OCI-LY1 (cell line): Measurements from ENCODE around the gene GLI2.

Experiments
- H2AFZ ChIP-seq: fragments of 200-600 bp; sonication (generic), shearing (Covaris generic); 2 replicates; pipeline ENCODE4 v1.6.0; 2014; ENCODE audit warnings: antibody characterized with exemption, mild to moderate bottlenecking, low read length
- H3F3A ChIP-seq: fragments of 200-600 bp; sonication (generic), shearing (Covaris generic); 2 replicates; pipeline ENCODE4 v1.6.0; 2014; ENCODE audit warnings: mild to moderate bottlenecking, antibody characterized with exemption, low read length, moderate library complexity; ENCODE audit not compliant: insufficient read depth
- H3K27ac ChIP-seq: fragments of 200-600 bp; sonication (generic); 2 replicates; pipeline ENCODE4 v1.5.1; 2014; ENCODE audit warnings: low read length, mixed run types, mild to moderate bottlenecking, low read depth; ENCODE audit not compliant: poor library complexity, severe bottlenecking
- H3K27me3 ChIP-seq: fragments of 200-600 bp; sonication (generic); 2 replicates; pipeline ENCODE4 v1.6.0; 2014; ENCODE audit warnings: antibody characterized with exemption, mild to moderate bottlenecking, low read length, moderate library complexity; ENCODE audit not compliant: insufficient read depth
- H3K36me3 ChIP-seq: fragments of 200-600 bp; sonication (generic); 2 replicates; pipeline ENCODE4 v1.6.1; 2014; ENCODE audit warnings: mild to moderate bottlenecking, antibody characterized with exemption, low read length, moderate library complexity, mixed read lengths; ENCODE audit not compliant: insufficient read depth
- H3K4me1 ChIP-seq: fragments of 200-600 bp; sonication (generic); 2 replicates; pipeline ENCODE4 v1.5.1; 2014; ENCODE audit warnings: mild to moderate bottlenecking, low read length, moderate library complexity; ENCODE audit not compliant: insufficient read depth, severe bottlenecking
- H3K4me2 ChIP-seq: fragments of 200-600 bp; sonication (generic), shearing (Covaris generic); 2 replicates; pipeline ENCODE4 v1.6.1; 2014; ENCODE audit warnings: low read length
- H3K4me3 ChIP-seq: fragments of 200-600 bp; sonication (generic); 2 replicates; pipeline ENCODE4 v1.5.1; 2014; ENCODE audit warnings: low read length, low read depth, mild to moderate bottlenecking, mixed read lengths; ENCODE audit not compliant: poor library complexity, severe bottlenecking
- H3K79me2 ChIP-seq: fragments of 200-600 bp; shearing (Covaris generic); 2 replicates; pipeline ENCODE4 v1.6.1; 2016; ENCODE audit warnings: mixed run types, low read length, mixed read lengths; ENCODE audit not compliant: insufficient read depth
- H3K9ac ChIP-seq: fragments of 200-600 bp; sonication (generic), shearing (Covaris generic); 2 replicates; pipeline ENCODE4 v1.6.1; 2014; ENCODE audit warnings: mild to moderate bottlenecking, low read length, mixed read lengths
- H3K9me2 ChIP-seq: fragments of 200-600 bp; sonication (generic), shearing (Covaris generic); 2 replicates; pipeline ENCODE4 v1.6.1; 2014; ENCODE audit warnings: low read depth, mild to moderate bottlenecking, low read length, mixed read lengths
- H3K9me3 ChIP-seq: fragments of 200-600 bp; shearing (Covaris generic); 2 replicates; pipeline ENCODE4 v1.6.1; 2014; ENCODE audit warnings: low read length, mixed read lengths
- H4K20me1 ChIP-seq: fragments of 200-600 bp; sonication (generic), shearing (Covaris generic); 2 replicates; pipeline ENCODE4 v1.6.0; 2016; ENCODE audit warnings: mild to moderate bottlenecking, low read length; ENCODE audit not compliant: insufficient read depth
- CTCF ChIP-seq: fragments of 200-600 bp; sonication (generic), shearing (Covaris generic); IDR thresholded peaks from 2 replicates; pipeline ENCODE4 v1.5.1; 2017; ENCODE audit warnings: mild to moderate bottlenecking, antibody characterized with exemption, low read length, moderate library complexity, mixed read lengths
- EZH2 ChIP-seq: fragments of 200-600 bp; sonication (generic), shearing (Covaris generic); IDR thresholded peaks from 2 replicates; pipeline ENCODE4 v1.8.0; 2017; ENCODE audit warnings: borderline replicate concordance, mixed run types, mild to moderate bottlenecking, antibody characterized with exemption, low read length, moderate library complexity, mixed read lengths

Gene GLI2

GRCh38 chr2:120738786-120739437, 3.2 kb downstream of the GLI2 start:
- Histone ChIP-seq H3K4me2 (no peak overlapping the region), H3K4me1 (no peaks in the 10 kb centered on the region), H3K27ac (no peak overlapping the region), H3K9me3 (no peaks in the 10 kb centered on the region), H3K36me3 (no peaks in the 10 kb centered on the region), H3K9ac (no peak overlapping the region), H3K27me3 (peaks cover 4% of the 10 kb centered on the region; the same call in 1 of the 2 replicates), H4K20me1 (no peaks in the 10 kb centered on the region), H3K4me3 (no peak overlapping the region), H3F3A (no peaks in the 10 kb centered on the region), H3K9me2 (no peaks in the 10 kb centered on the region), H2AFZ (no peak overlapping the region), H3K79me2 (no peaks in the 10 kb centered on the region)
- TF ChIP-seq CTCF (no peak), EZH2 (no peak)

GRCh38 chr2:120739438-120740090, 3.9 kb downstream of the GLI2 start:
- H3K4me2 ChIP-seq, result no peak overlapping the region
- no peak overlapping the region for H3K4me3 ChIP-seq
- H3K4me1 ChIP-seq, result no peaks in the 10 kb centered on the region
- TF ChIP-seq CTCF (no peak), EZH2 (no peak)
- H3K9me3 ChIP-seq, result no peaks in the 10 kb centered on the region
- H2AFZ ChIP-seq, result no peak overlapping the region
- H4K20me1 ChIP-seq, result no peaks in the 10 kb centered on the region
- no peak overlapping the region for H3K27ac ChIP-seq
- no peaks in the 10 kb centered on the region for H3K9me2 ChIP-seq
- H3K27me3 ChIP-seq, result peaks cover 4% of the 10 kb centered on the region; the same call in 1 of the 2 replicates
- no peak overlapping the region for H3K9ac ChIP-seq
- H3K36me3 ChIP-seq, result no peaks in the 10 kb centered on the region
- no peaks in the 10 kb centered on the region for H3K79me2 ChIP-seq
- no peaks in the 10 kb centered on the region for H3F3A ChIP-seq

GRCh38 chr2:120740375-120740764, 4.7 kb downstream of the GLI2 start:
- H3K4me2 ChIP-seq, result no peak overlapping the region
- no peak overlapping the region for H2AFZ ChIP-seq
- no peaks in the 10 kb centered on the region for H3K9me3 ChIP-seq
- H3K4me1 ChIP-seq, result no peaks in the 10 kb centered on the region
- H4K20me1 ChIP-seq, result no peaks in the 10 kb centered on the region
- H3K27me3 ChIP-seq, result peaks cover 4% of the 10 kb centered on the region; the same call in 1 of the 2 replicates
- no peaks in the 10 kb centered on the region for H3K36me3 ChIP-seq
- no peak overlapping the region for H3K4me3 ChIP-seq
- H3K79me2 ChIP-seq, result no peaks in the 10 kb centered on the region
- TF ChIP-seq EZH2 (no peak), CTCF (no peak)
- no peak overlapping the region for H3K9ac ChIP-seq
- no peaks in the 10 kb centered on the region for H3F3A ChIP-seq
- H3K9me2 ChIP-seq, result no peaks in the 10 kb centered on the region
- H3K27ac ChIP-seq, result no peak overlapping the region
